GM18511 (cell line): ENCODE measurements around the gene SORCS2.

Experiments
- ATAC-seq: cut with Tn5 transposase; IDR thresholded peaks from one replicate; pipeline ENCODE4 v1.9.1; 2021; ENCODE audit warnings: mild to moderate bottlenecking, moderate library complexity; ENCODE audit not compliant: unreplicated experiment

SORCS2 gene

GRCh38 chr4:7745301-7745885 lies 553.1 kb downstream of the SORCS2 start:
- ATAC-seq: no peak

GRCh38 chr4:7746351-7747061 lies 554.2 kb downstream of the SORCS2 start:
- ATAC-seq: no peak

DNA sequence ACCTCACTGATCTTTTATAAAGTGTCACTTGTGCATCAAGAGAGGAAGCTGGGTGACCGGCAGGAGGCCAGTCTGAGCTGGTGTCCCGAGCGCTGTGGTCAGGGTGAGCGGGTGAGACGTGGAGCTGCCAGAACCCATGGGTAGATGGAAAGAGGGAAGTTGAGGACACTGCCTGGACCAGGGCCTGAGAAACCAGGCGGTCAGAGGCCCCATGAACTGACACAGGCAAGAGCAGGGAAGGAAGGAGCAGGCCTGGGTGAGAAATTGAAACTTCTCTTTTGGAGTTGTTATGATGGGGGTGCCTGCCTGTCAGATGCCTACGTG lies 554.7 kb downstream of the SORCS2 start:
- ATAC-seq: no peak

GRCh38 chr4:7747566-7747965 lies 555.2 kb downstream of the SORCS2 start:
- ATAC-seq: no peak

GRCh38 chr4:7750523-7750922 lies 558.2 kb downstream of the SORCS2 start:
- no peak for ATAC-seq

- no peak for ATAC-seq
Measured at GRCh38 chr4:7750972-7751371, 558.6 kb downstream of the SORCS2 start.

DNA sequence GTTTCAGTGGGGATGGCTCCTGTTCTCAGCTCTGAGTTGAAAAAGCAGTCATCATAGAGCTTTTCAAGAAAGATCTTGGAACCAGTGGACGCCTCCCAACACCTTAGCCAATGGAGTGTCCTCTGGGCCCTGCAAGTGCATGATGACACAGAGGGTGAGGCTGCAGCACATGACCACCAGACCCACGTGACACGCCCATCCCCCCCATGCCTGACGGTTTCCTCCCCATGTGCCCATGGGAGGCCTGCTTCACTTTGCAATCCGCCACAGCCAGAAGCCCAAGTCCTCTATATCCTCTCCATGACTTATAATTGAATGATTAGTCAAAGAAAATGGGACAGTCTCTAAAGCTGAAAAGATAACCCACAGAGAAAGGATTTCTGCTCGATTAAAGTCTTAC lies 560.3 kb downstream of the SORCS2 start:
- ATAC-seq: no peak

DNA sequence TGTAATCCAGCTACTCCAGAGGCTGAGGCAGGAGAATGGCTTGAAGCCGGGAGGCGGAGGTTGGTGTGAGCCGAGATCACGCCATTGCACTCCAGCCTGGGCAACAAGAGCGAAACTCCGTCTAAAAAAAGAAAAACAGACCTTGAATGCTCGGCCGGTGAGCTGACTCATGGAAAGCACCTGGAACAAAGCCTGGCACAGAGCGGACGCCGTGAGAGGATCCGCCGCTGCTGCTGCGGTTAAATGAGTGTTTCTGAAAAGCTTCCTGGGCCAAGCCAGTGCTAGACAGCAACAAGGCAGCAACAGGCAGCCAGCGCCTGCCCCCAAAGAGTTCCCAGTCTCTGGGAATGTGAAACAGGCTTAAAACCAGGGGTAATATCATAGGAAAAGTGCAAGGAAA lies 560.9 kb downstream of the SORCS2 start:
- ATAC-seq: no peak

DNA sequence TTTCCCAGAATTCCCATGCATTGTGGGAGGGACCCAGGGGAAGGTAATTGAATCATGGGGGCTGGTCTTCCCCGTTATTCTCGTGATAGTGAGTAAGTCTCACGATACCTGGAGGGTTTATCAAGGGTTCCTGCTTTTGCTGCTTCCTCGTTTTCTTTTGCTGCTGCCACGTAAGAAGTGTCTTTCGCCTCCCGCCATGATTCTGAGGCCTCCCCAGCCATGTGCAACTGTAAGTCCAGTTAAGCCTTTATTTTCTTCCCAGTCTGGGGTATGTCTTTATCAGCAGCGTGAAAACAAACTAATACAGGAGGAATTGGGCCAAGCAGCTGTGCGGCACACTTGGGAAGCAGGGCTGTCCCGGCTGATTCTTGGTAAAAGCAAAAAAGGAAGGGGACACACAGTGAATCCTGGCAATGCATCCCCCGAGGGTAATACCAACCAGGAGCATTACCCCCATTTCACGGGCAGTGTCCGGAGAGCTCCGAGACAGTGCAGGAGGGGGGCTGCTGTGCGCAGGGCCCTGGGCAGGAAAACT lies 561.7 kb downstream of the SORCS2 start:
- ATAC-seq: no peak

DNA sequence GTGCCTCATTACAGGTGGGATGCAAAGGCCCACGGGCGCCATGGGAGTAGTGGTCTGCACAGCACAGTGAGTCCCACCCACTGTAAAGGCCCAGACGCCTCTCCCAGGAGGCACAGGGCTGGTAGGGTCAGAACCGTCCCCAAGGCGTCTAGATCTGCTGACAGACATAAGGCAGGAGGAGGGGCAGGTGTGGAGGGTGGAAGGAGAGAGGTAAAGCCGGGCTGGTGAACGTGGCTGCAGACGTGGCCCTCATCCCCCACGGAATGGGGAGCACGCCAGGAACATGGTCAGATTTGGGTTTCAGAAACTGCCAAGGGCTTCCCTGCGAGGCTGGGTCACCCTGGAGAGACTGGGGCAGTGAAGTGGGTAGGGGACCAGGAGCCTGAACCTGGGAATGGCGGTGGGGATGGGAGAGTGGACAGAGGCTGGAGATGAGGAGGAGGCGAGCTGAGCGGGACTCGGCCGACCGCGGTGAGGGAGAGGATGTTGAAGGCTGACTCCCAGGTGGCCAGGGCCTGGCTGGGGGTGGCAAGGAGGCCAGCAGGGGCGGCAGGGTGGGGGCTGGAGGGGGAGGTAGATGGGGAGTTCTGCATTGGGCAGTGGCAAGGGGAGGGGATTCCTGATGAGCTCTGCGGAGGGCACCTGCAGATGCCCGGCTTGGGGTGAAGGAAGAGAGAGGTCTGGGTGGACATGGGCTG lies 562.4 kb downstream of the SORCS2 start:
- no peak for ATAC-seq

DNA sequence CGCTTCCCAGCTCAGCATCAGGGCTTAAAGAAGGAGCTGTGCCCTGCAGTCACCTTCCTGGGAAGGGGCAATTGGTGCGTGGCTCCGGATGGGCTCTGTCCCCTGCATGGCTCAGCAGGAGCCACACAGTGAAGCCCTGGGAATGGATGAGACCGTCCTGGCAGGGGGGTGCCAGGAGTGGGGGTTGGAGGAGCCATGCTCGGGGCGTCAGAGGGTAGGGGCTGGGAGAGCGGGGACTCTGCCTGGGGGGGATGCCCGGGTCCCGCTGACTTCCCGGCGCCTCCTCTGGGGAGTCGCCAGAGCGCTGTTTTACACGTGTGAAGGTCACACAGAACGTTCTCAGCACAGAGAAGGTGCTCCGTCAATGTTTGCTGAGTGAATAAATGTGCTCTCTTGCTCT lies 563.2 kb downstream of the SORCS2 start:
- no peak for ATAC-seq

GRCh38 chr4:7756071-7756470 lies 563.7 kb downstream of the SORCS2 start:
- no peak for ATAC-seq

DNA sequence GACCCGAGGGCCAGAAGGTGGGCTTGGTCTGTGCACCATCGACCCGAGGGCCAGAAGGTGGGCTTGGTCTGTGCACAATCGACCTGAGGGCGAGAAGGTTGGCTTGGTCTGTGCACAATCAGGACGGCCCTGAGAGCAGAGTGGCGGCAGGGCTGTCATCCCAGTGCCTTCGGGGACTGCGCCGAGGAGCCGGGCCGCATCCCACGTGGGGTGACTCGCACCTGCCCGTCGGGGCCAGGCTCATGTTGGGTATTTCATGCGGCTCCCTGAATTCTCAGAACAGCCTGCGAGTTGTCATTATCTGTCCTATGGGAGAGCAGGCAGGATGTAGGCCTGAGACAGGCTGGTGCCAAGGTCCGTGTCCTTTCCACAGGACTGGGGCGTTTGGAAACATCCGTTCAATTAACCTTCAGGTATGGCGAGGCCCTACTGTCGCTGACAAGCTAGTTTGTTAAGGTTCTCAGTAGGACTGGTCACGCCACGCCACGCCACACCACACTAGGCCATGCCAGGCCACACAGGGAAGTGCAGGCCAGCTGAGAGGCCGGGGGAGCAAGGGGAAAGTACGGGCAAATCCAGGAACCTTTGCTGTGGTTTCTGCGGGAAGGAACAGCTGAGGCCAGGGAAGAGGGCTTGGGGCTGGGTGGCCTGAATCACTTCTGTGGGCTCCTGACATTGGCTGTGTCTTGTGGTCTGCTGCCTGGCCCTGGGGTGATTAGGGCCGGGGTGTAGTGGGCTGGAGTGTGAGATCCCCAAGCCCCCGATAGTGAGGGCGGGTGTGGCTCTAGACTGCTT lies 564.4 kb downstream of the SORCS2 start:
- ATAC-seq: no peak

DNA sequence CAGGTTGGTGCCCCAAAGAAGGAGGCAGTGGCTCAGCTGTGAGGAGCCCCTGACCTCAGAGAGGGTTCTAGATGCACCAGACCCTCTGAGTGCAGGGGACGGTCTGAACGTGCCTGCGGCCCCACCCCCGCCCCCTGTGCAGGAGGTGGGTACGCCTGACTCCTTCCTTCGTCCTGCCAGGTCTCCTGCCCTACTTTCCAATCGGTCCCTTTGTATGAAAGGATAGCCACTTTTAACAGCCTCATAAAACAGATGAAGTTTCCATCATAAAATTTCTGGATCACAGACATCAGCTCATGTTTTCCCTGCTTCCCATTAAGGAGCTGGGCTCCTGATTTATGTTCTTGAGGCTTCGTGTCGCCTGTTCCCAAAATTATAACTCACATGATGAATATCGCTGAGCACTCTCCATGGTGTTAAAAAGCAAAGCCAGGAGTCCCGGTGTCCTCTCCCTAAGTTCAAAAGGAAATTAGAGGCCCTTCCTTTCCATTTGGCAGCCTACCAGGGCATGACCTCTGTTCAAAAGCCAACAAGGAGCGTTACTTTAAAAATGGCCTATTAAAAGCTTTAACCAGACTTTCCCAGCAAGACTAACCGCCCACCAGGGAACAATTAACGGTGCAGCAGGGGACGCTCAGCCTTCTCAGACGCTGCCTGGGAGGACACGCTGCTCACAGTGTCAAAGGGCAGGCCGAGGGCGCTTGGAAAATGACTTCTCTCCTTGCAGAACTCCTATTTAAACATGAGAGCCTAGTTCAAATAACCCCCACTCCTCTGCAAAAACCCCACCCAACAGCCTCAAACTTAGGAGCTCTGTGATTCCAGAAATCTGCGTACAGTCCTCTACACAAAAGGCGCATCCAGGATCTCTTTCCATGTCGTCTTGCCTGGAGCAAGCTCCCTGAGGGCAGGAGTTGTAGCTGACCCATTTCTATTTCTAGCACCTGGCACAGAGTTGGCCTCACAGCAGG lies 565.4 kb downstream of the SORCS2 start:
- no peak for ATAC-seq

- no peak for ATAC-seq
Measured at GRCh38 chr4:7758476-7758875, 566.1 kb downstream of the SORCS2 start.

DNA sequence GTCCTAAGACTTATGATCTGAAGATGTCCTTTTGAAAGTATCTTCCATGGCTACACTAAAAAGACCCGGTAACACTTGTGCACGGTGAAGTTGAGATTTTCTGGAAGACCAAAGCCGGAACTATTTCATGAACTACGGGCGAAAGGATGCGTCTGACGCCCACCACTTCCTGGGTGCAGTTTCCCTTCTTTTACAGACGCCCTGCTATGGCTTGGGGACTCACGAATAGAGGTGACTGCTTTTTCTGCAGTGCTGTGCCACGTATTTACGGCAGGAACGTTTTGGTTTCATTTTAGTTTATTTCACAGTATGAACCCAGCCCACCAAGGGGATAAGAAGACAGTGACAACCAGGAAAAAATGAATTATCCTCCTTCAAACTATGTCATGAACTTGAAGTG lies 566.9 kb downstream of the SORCS2 start:
- ATAC-seq: peak; percentile 58

GRCh38 chr4:7759635-7760034 lies 567.3 kb downstream of the SORCS2 start:
- ATAC-seq: peak; percentile 8

DNA sequence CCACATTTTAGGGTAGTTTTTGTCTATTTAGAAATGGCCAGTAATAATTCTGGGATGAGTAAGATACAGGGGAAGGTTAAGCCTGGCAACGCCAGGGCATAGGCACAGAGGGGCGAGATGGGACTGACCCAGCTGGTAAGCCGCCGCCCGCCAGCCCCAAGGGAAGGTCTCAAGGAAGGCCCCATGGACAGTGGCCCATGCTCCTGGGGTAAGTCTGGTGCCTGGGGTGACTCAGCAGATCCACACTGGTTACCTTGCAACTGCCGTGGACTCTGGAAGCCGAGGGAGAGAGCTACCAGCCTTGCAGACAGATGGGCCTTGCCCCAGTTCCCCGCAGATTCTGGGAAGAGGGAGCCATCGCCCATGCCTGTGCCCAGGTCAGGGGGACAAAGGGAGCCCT lies 567.9 kb downstream of the SORCS2 start:
- no peak for ATAC-seq

- ATAC-seq: no peak
Measured at GRCh38 chr4:7760706-7761105, 568.4 kb downstream of the SORCS2 start.

DNA sequence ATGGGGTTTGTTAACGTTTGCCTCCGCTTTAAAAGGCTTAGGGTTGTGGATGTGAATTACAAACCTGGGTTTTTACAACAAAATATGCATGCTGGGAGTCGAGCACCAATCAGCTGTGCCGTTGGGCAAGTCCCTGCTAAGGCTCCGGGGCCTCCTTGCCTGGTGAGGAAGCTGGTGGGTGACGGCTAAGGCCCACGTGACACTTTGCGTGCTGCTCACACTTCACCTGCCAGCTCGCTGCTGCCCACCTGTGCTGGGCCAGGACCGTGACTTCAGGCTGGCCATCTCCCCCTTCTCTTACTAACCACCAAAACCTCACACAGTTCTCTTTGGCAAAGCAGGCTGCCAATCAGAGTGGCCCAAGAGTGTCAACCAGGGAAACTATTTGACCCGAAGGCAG lies 569.0 kb downstream of the SORCS2 start:
- ATAC-seq: peak; percentile 3
